SK-N-SH (cell line): ENCODE results near the gene SMAD7. TPM values are rescaled to one million over a fixed set of nuclear protein-coding genes. Genes with fewer than 3 reads are reported as not detected.

Experiments
- CHD2 ChIP-seq: fragments of 150-350 bp; IDR thresholded peaks from 2 replicates; pipeline ENCODE4 v1.6.1; 2018; ENCODE audit warnings: low read length; ENCODE audit not compliant: partially characterized antibody
- ELF1 ChIP-seq: IDR thresholded peaks from 2 replicates; pipeline ENCODE4 v1.4.0; 2012
- EZH2phosphoT487 ChIP-seq: fragments of 200-600 bp; sonication (generic); IDR thresholded peaks from 2 replicates; pipeline ENCODE4 v1.6.1; 2017; ENCODE audit warnings: low read depth, mixed run types, mild to moderate bottlenecking, antibody characterized with exemption, moderate library complexity, borderline replicate concordance
- MEF2A ChIP-seq: IDR thresholded peaks from 2 replicates; pipeline ENCODE4 v1.4.0; 2012; ENCODE audit warnings: low read depth, borderline replicate concordance
- MXI1 ChIP-seq: IDR thresholded peaks from 2 replicates; pipeline ENCODE4 v1.6.1; 2012; ENCODE audit warnings: mild to moderate bottlenecking, low read depth, low read length, improper control_type of control experiment
- NFIC ChIP-seq: IDR thresholded peaks from 2 replicates; pipeline ENCODE4 v1.4.0; 2012; ENCODE audit warnings: borderline replicate concordance
- POLR2AphosphoS5 ChIP-seq: IDR thresholded peaks from 2 replicates; pipeline ENCODE4 v1.6.1; 2012; ENCODE audit warnings: low read depth, low read length
- RCOR1 ChIP-seq: fragments of 150-350 bp; IDR thresholded peaks from 2 replicates; pipeline ENCODE4 v1.6.1; 2017; ENCODE audit warnings: antibody characterized with exemption, low read length
- RFX5 ChIP-seq: IDR thresholded peaks from 2 replicates; pipeline ENCODE4 v1.6.1; 2012; ENCODE audit warnings: mild to moderate bottlenecking, improper control_type of control experiment, low read length
- SIN3A ChIP-seq: IDR thresholded peaks from 2 replicates; pipeline ENCODE4 v1.6.1; 2012; ENCODE audit warnings: low read depth, mild to moderate bottlenecking, low read length, moderate library complexity, borderline replicate concordance
- SMC3 ChIP-seq: IDR thresholded peaks from 2 replicates; pipeline ENCODE4 v1.6.1; 2012; ENCODE audit warnings: low read depth, low read length, improper control_type of control experiment
- TAF1 ChIP-seq: IDR thresholded peaks from 2 replicates; pipeline ENCODE4 v1.6.1; 2012; ENCODE audit warnings: low read depth, mild to moderate bottlenecking, low read length, moderate library complexity, borderline replicate concordance
- TCF12 ChIP-seq: IDR thresholded peaks from 2 replicates; pipeline ENCODE4 v1.4.0; 2012
- TEAD4 ChIP-seq: IDR thresholded peaks from 2 replicates; pipeline ENCODE4 v1.4.0; 2012; ENCODE audit warnings: mild to moderate bottlenecking, borderline replicate concordance; ENCODE audit not compliant: insufficient read depth
- YY1 ChIP-seq: IDR thresholded peaks from 2 replicates; pipeline ENCODE4 v1.4.0; 2012; ENCODE audit warnings: low read depth, mild to moderate bottlenecking
- polyA plus RNA-seq, 3 experiments: library from polyadenylated mRNA; depleted of rRNA; stranded (reverse); fragments of >200 nt; gene quantifications; 2 replicates each; pipeline ENCODE4 v1.2.3, GENCODE V29; 2012
- TF ChIP-seq, protein P1 (sequence below): IDR thresholded peaks from 2 replicates; pipeline ENCODE4 v1.4.0; 2012; ENCODE audit warnings: low read depth, borderline replicate concordance
- TF ChIP-seq, protein P2 (sequence below): IDR thresholded peaks from 2 replicates; pipeline ENCODE4; 2012
- TF ChIP-seq, protein P3 (sequence below): fragments of 150-350 bp; IDR thresholded peaks from 2 replicates; pipeline ENCODE4 v1.6.1; 2017; ENCODE audit warnings: antibody characterized with exemption, low read length, low read depth, borderline replicate concordance
- TF ChIP-seq, protein P4 (sequence below): IDR thresholded peaks from 2 replicates; pipeline ENCODE4 v1.4.0; 2012; ENCODE audit warnings: low read depth, borderline replicate concordance

Gene SMAD7
- polyA plus RNA-seq, 1 of the 3 experiments (the other 2 are of a cell fraction), result 20.0 TPM

DNA sequence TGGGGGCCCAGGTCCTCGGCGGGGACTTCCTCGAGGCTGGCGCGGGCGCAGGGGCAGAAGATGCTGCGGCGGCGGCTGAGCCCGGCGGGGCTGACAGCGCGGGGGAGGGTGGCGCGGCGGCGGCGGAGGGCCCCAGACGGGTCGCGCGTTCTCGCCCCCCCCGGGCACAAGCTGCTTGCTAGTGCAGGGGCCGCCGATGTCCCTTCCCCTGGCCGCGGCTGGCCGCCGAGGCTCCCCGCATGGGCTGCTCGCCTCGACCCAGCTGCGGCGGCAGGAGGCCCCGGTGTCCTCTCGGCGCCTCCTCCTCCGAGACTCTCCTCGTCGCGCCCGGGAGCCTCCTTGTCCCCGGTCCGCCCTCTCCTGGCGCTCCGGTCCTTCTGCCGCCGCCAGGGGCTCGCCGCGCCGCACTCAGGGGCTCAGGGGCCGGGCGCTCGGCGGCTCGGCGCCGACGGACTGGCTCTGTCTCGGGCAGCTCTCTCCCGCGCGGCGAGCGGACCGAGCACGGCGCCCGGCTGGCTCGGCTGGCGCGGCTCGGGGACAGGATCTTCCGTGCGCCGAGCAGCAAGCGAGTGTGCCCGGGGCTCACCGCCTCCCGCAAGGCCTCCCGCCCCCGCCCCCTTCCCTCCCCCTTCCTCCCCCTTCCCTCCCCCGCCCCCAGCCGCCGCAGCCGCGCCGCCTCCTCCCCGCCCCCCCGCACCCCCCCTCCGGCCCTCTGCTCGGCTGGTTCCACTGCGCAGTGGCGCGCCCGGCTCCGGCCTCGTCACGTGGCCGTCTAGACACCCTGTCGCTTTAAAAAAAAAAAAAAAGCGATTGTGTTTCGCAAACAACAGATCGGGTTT, 902 bp upstream of the SMAD7 start (continued):
- TF ChIP-seq, protein P1, sequence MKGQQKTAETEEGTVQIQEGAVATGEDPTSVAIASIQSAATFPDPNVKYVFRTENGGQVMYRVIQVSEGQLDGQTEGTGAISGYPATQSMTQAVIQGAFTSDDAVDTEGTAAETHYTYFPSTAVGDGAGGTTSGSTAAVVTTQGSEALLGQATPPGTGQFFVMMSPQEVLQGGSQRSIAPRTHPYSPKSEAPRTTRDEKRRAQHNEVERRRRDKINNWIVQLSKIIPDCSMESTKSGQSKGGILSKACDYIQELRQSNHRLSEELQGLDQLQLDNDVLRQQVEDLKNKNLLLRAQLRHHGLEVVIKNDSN, result peak; percentile 88
- TF ChIP-seq EZH2phosphoT487 (no peak), RCOR1 (no peak), TAF1 (peak; percentile 81), SMC3 (peak; percentile 8; the same call in 1 of the 2 replicates), TCF12 (no peak), TEAD4 (no peak), MEF2A (0 out of 2 replicates have a peak, but pooled peaks have one; percentile 0), ELF1 (no peak), RFX5 (no peak), MXI1 (peak; percentile 4; the same call in 1 of the 2 replicates), POLR2AphosphoS5 (peak; percentile 52; the same call in 1 of the 2 replicates), SIN3A (peak; percentile 66; the same call in 1 of the 2 replicates), CHD2 (no peak), NFIC (peak; percentile 2; the same call in 1 of the 2 replicates), YY1 (no peak)
- TF ChIP-seq, protein P2, sequence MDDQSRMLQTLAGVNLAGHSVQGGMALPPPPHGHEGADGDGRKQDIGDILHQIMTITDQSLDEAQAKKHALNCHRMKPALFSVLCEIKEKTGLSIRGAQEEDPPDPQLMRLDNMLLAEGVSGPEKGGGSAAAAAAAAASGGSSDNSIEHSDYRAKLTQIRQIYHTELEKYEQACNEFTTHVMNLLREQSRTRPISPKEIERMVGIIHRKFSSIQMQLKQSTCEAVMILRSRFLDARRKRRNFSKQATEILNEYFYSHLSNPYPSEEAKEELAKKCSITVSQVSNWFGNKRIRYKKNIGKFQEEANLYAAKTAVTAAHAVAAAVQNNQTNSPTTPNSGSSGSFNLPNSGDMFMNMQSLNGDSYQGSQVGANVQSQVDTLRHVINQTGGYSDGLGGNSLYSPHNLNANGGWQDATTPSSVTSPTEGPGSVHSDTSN, result 0 out of 2 replicates have a peak, but pooled peaks have one; percentile 11
- TF ChIP-seq, protein P3, sequence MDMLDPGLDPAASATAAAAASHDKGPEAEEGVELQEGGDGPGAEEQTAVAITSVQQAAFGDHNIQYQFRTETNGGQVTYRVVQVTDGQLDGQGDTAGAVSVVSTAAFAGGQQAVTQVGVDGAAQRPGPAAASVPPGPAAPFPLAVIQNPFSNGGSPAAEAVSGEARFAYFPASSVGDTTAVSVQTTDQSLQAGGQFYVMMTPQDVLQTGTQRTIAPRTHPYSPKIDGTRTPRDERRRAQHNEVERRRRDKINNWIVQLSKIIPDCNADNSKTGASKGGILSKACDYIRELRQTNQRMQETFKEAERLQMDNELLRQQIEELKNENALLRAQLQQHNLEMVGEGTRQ, result peak; percentile 58
- TF ChIP-seq, protein P4, sequence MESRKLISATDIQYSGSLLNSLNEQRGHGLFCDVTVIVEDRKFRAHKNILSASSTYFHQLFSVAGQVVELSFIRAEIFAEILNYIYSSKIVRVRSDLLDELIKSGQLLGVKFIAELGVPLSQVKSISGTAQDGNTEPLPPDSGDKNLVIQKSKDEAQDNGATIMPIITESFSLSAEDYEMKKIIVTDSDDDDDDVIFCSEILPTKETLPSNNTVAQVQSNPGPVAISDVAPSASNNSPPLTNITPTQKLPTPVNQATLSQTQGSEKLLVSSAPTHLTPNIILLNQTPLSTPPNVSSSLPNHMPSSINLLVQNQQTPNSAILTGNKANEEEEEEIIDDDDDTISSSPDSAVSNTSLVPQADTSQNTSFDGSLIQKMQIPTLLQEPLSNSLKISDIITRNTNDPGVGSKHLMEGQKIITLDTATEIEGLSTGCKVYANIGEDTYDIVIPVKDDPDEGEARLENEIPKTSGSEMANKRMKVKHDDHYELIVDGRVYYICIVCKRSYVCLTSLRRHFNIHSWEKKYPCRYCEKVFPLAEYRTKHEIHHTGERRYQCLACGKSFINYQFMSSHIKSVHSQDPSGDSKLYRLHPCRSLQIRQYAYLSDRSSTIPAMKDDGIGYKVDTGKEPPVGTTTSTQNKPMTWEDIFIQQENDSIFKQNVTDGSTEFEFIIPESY, result no peak
